ENCODE results near the gene P3H3. TPM values are rescaled to one million over a fixed set of nuclear protein-coding genes. Genes with fewer than 3 reads are reported as not detected.
"Not testable (repeated sequence)": the region's sequence is repeated elsewhere in the genome, so short reads cannot be mapped to it uniquely, and the experiment has no call there.

The P3H3 gene
- total RNA-seq, 1 donor from 2014 or later: 4.0 TPM

DNA sequence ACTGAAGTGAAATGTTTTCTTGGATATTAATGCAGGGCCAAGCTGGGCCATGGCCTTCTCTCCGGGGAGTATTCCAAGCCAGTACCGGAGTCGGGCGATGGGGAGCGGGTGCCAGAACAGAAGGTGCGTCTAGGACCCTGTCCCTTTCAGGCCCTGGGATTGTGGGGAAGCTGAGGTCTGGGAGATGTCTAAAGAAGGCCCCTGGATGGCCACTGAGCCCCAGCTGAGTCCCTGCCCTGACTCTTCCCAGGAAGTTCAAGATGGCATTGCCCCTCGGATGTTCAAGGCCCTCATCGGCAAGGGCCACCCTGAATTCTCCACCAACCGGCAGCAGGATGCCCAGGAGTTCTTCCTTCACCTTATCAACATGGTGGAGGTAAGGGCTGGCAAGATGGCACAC lies 31.9 kb downstream of the P3H3 start:
- Mint-ChIP-seq H3K27ac (no peak overlapping the region), H3K4me1 (ENCODE audit: low read depth) (no peaks in the 10 kb centered on the region), H3K36me3 (ENCODE audit: low read depth) (peaks cover 37% of the 10 kb centered on the region), H3K4me3 (no peak overlapping the region), H3K27me3 (ENCODE audit: insufficient read depth) (no peaks in the 10 kb centered on the region), H3K9me3 (no peaks in the 10 kb centered on the region)
- DNase-seq (ENCODE audit: low spot score): no peak
- intact Hi-C loops (cut with micrococcal nuclease): no loop called here

DNA sequence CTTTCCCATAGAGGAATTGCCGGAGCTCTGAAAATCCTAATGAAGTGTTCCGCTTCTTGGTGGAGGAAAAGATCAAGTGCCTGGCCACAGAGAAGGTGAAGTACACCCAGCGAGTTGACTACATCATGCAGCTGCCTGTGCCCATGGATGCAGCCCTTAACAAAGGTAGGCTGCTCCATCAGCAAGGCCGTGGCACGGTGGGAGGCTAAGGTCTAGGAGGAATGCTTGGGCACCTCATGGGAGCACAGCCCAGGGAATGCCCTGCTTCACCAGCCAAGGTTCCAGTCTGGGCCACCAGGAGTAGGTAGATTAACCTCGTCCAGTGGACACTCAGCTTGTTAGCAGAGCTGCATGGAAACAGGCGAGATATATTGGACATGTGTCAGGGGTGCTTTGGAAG lies 32.7 kb downstream of the P3H3 start:
- H3K4me3 Mint-ChIP-seq: no peak overlapping the region
- no peak for DNase-seq (ENCODE audit: low spot score)
- no peak overlapping the region for H3K27ac Mint-ChIP-seq
- no peaks in the 10 kb centered on the region for H3K9me3 Mint-ChIP-seq
- peaks cover 40% of the 10 kb centered on the region for H3K36me3 Mint-ChIP-seq (ENCODE audit: low read depth)
- no peaks in the 10 kb centered on the region for H3K4me1 Mint-ChIP-seq (ENCODE audit: low read depth)
- no peaks in the 10 kb centered on the region for H3K27me3 Mint-ChIP-seq (ENCODE audit: insufficient read depth)
- intact Hi-C loops (cut with micrococcal nuclease): no loop called here

DNA sequence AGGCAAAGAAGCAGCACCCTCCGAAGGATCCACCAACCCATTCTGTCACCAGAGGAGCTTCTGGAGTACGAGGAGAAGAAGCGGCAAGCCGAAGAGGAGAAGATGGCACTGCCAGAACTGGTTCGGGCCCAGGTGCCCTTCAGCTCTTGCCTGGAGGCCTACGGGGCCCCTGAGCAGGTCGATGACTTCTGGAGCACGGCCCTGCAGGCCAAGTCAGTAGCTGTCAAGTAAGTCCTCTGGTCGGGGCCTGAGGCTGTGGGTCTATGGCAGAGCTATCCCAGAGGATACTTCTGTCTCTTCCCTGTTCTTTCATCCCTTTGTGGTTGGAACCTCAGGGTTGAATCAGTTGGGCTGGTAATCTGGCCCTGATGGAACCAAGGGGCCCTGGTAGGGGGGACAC lies 33.2 kb downstream of the P3H3 start:
- Mint-ChIP-seq H3K36me3 (ENCODE audit: low read depth) (peaks cover 41% of the 10 kb centered on the region), H3K4me3 (no peak overlapping the region), H3K9me3 (no peaks in the 10 kb centered on the region), H3K27ac (no peak overlapping the region), H3K4me1 (ENCODE audit: low read depth) (peaks cover 2% of the 10 kb centered on the region), H3K27me3 (ENCODE audit: insufficient read depth) (no peaks in the 10 kb centered on the region)
- no peak for DNase-seq (ENCODE audit: low spot score)
- intact Hi-C loops (cut with micrococcal nuclease): no loop called here

DNA sequence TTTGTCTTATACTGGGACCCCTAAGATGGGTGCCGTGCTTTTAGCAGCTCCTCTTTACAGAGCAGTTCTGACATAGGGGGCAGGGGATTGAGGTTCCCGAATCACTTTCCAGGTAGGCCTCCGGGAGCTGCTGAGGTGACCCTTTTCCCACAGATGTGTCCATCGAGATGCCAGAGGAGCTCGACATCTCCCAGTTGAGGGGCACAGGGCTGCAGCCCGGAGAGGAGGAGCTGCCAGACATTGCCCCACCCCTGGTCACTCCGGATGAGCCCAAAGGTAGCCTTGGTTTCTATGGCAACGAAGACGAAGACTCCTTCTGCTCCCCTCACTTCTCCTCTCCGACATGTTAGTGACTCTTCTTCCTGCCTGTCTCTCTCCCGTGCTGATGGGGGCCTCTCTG lies 34.8 kb downstream of the P3H3 start:
- Mint-ChIP-seq H3K4me1 (ENCODE audit: low read depth) (peaks cover 10% of the 10 kb centered on the region), H3K27ac (no peak overlapping the region), H3K27me3 (ENCODE audit: insufficient read depth) (no peaks in the 10 kb centered on the region), H3K36me3 (ENCODE audit: low read depth) (peaks cover 37% of the 10 kb centered on the region), H3K4me3 (no peak overlapping the region), H3K9me3 (no peaks in the 10 kb centered on the region)
- DNase-seq (ENCODE audit: low spot score): no peak
- intact Hi-C loops (cut with micrococcal nuclease): no loop called here

DNA sequence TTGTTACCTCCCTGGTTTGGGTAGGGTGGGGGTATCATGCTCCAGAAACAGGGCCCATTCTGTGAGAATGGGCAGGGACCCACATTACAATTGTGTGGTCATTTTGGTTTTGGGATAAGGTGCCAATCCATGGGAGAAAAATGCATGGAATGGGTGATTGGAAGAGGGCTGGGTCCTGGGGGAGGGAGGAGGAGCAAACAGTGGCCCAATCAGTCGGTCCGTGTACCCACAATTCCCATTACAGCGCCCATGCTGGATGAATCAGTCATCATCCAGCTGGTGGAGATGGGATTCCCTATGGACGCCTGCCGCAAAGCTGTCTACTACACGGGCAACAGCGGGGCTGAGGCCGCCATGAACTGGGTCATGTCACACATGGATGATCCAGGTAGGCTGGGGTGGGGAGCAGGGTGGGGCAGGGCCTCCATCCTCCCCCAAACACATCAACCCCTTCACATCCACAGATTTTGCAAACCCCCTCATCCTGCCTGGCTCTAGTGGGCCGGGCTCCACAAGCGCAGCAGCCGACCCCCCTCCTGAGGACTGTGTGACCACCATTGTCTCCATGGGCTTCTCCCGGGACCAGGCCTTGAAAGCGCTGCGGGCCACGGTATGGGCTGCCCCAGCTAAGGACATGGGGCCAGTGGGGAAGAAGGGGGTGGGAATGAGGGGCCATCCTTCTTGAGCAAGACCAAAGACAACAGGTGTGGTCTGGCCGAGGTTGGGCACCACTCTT lies 35.5 kb downstream of the P3H3 start:
- intact Hi-C loops (cut with micrococcal nuclease): no loop called here

DNA sequence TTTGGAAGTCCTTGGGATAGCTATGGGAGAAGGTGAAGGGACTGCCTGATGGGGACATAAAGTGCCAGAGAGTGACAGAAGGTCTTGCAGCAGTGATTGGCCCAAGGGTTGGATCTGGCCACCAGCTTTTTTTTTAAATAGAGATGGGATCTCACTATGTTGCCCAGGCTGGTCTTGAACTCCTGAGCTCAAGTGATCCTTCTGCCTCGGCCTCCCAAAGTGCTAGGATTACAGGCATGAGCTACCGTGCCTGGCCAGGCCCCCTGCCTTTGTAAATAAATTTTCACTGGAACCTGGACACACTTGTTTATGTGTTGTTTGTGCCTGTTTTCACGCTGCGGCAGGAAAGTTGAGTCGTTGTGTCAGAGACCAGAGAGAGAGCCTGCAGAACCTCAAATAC lies 37.1 kb downstream of the P3H3 start:
- Mint-ChIP-seq H3K4me1 (ENCODE audit: low read depth) (peaks cover 30% of the 10 kb centered on the region), H3K36me3 (ENCODE audit: low read depth) (peaks cover 60% of the 10 kb centered on the region)
- H3K9me3 Mint-ChIP-seq; H3K27me3 Mint-ChIP-seq (ENCODE audit: insufficient read depth); H3K27ac Mint-ChIP-seq; DNase-seq (ENCODE audit: low spot score); H3K4me3 Mint-ChIP-seq: not testable (repeated sequence)
- intact Hi-C loops (cut with micrococcal nuclease): loop anchor here (5.0 kb wide), 3 partner anchors 73 to 258 kb away; partner anchors contain the start of genes CHD4 and ING4

More for the DNA sequence above, 35.5 kb downstream of the P3H3 start:
- H3K4me1 Mint-ChIP-seq (ENCODE audit: low read depth): peaks cover 15% of the 10 kb centered on the region
- no peak for DNase-seq (ENCODE audit: low spot score)
- peaks cover 44% of the 10 kb centered on the region for H3K36me3 Mint-ChIP-seq (ENCODE audit: low read depth)
- H3K9me3 Mint-ChIP-seq: no peaks in the 10 kb centered on the region
- no peaks in the 10 kb centered on the region for H3K27me3 Mint-ChIP-seq (ENCODE audit: insufficient read depth)
- H3K27ac Mint-ChIP-seq: no peak overlapping the region
- H3K4me3 Mint-ChIP-seq: no peak overlapping the region

DNA sequence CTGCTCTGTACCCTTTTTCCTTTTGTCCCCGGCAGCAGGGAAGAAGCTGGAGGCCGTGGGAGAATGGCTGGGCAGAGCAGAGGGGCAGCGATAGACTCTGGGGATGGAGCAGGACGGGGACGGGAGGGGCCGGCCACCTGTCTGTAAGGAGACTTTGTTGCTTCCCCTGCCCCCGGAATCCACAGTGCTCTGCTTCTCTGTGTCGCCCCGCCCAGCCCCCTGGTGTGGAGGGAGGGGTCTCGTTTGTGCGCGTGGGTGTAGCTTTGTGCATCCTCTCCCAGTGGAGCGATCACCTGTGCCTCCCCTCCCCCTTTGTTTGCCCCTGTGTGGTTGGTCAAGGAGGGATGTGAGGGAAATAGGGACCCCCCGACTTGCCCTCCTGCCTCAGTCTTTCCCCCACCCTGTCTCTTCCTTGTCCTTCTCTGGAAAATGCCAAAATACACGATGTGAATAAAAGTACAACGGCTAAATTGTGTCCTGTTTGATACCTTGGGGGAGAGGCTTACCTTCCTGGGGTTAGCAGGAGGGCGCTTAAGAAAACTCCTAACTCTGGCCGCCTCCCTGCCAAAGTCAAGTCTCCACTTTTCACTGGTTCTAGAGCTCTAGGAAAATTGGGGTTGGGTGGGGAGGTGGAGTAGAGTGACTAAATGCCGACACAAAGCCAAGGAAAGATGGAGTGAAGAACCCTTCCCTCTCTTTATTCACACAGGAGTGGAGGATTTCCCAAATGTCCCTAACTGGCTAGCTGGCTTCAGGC lies 38.1 kb downstream of the P3H3 start:
- intact Hi-C loops (cut with micrococcal nuclease): loop anchor here (5.0 kb wide), 3 partner anchors 74 to 259 kb away; partner anchors contain the start of genes CHD4 and ING4
- Mint-ChIP-seq H3K27ac (peak overlapping the region; percentile 40), H3K9me3 (no peaks in the 10 kb centered on the region), H3K27me3 (ENCODE audit: insufficient read depth) (no peaks in the 10 kb centered on the region), H3K4me3 (peak overlapping the region; percentile 95), H3K36me3 (ENCODE audit: low read depth) (peaks cover 61% of the 10 kb centered on the region), H3K4me1 (ENCODE audit: low read depth) (peaks cover 41% of the 10 kb centered on the region)
- no peak for DNase-seq (ENCODE audit: low spot score)

DNA sequence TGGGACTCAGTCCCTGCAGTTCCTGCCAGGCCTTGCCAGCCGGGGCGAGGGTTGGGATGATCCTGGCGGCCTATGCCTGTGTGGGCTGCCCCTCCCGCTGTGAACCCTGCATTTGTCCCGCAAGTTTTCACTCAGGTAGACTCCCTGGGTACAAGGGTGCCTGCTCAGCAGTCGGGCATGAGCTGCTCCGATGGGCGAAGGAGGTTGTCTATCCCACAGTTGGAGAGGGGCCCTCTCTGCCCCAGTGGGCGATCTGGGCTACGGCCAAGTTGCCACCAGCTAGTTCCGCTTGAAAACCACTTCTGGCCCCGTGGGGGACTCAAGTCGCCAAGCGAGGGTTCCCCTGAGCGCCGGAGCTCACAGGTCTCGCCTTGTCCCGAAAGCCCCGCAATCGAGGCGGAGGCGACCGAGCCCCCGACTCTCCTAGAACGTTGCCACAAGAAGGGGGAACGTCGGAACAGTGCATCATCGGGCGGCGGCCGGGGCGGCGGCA lies 38.8 kb downstream of the P3H3 start:
- no peaks in the 10 kb centered on the region for H3K9me3 Mint-ChIP-seq
- intact Hi-C loops (cut with micrococcal nuclease): loop anchor here (1.0 to 5.0 kb wide), 6 partner anchors 15 to 260 kb away; partner anchors contain the start of genes CHD4, ING4, LPCAT3 and MLF2
- peak overlapping the region; percentile 95 for H3K4me3 Mint-ChIP-seq
- H3K4me1 Mint-ChIP-seq (ENCODE audit: low read depth): peaks cover 47% of the 10 kb centered on the region
- peaks cover 66% of the 10 kb centered on the region for H3K36me3 Mint-ChIP-seq (ENCODE audit: low read depth)
- no peaks in the 10 kb centered on the region for H3K27me3 Mint-ChIP-seq (ENCODE audit: insufficient read depth)
- no peak for DNase-seq (ENCODE audit: low spot score)
- H3K27ac Mint-ChIP-seq: peak overlapping the region; percentile 99

DNA sequence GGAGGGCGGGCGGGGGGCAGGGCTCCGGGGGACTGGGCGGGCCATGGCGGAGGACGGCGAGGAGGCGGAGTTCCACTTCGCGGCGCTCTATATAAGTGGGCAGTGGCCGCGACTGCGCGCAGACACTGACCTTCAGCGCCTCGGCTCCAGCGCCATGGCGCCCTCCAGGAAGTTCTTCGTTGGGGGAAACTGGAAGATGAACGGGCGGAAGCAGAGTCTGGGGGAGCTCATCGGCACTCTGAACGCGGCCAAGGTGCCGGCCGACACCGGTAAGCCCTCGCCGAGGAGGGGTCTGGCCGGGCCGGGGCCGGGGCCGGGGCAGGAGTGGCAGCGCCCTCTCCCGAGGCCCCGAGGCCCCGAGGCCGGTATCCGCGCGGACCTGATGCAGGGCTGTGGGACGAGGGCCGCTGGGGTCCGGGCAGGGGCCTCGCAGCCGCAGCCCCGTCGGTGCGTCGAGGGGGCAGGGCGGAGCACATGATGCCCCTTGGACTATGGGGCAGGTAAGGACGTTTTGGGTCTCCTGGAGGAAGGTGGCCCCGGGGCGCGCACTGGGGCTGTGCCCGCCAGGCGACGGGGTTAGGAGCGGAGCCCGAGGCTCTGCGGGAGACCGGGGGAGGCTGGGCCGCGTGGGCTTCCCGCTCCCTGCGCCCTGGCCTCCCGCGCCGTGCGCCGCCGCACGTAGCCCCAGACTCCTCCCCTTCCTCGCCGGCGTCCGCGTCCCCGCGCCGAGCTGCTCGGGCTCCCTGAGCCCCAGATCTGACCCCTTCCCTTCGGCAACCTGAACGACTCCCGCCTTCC lies 39.4 kb downstream of the P3H3 start, which contains the start of gene TPI1:
TPI1 (plus strand) TSS at position 119 of the 798 bp plus-strand sequence; CDS start at position 155, 36 bp downstream.
- no peaks in the 10 kb centered on the region for H3K9me3 Mint-ChIP-seq
- peak within 1 kb of the TSS; percentile 99 for H3K27ac Mint-ChIP-seq
- DNase-seq (ENCODE audit: low spot score): peak; percentile 75
- intact Hi-C loops (cut with micrococcal nuclease): loop anchor here (1.0 to 5.0 kb wide), 6 partner anchors 15 to 260 kb away; partner anchors contain the start of genes CHD4, ING4, LPCAT3 and MLF2
- H3K36me3 Mint-ChIP-seq (ENCODE audit: low read depth): peaks cover 65% of the 10 kb centered on the region
- no peaks in the 10 kb centered on the region for H3K27me3 Mint-ChIP-seq (ENCODE audit: insufficient read depth)
- peaks cover 53% of the 10 kb centered on the region for H3K4me1 Mint-ChIP-seq (ENCODE audit: low read depth)
- peak within 1 kb of the TSS; percentile 96 for H3K4me3 Mint-ChIP-seq

DNA sequence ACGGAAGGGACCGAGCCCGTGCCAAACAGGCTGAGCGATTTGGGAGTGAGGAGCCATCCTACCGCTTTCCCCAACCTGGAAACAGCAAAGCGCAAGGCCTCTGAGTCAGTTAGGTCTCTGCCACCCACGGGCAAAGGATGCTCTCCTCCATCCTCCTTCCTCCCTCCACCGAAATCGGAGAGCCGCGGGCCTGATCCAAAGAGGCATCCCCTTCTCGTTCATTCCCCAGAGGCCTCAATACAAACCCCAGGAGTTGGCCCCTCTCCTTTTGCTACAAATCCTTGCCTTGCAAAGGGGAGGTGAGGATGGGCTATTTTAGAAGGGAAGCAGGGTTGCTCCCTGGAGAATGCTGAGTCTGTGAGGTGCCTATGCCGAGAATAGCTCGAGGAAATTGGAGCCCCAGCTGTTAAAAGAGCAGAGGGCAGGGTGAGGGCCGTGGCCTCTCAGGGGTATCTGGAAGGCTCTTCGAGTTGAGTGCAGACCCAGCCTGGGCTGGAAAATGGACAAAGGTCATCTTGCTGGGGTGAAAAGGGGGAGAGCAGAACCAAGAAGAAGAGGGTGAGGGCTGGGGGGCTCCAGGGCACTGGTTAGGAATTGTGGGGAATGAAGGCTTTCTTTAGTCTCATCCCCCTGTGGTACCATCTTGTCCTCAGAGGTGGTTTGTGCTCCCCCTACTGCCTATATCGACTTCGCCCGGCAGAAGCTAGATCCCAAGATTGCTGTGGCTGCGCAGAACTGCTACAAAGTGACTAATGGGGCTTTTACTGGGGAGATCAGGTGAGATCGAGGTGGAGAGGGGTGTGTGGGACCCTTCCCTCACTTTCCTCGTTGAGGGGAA lies 40.2 kb downstream of the P3H3 start:
- H3K36me3 Mint-ChIP-seq (ENCODE audit: low read depth): peaks cover 62% of the 10 kb centered on the region
- H3K4me1 Mint-ChIP-seq (ENCODE audit: low read depth): peaks cover 57% of the 10 kb centered on the region
- intact Hi-C loops (cut with micrococcal nuclease): loop anchor here (1.0 to 5.0 kb wide), 4 partner anchors 70 to 261 kb away; partner anchors contain the start of genes CHD4 and ING4
- H3K27me3 Mint-ChIP-seq (ENCODE audit: insufficient read depth): no peaks in the 10 kb centered on the region
- no peak for DNase-seq (ENCODE audit: low spot score)
- H3K9me3 Mint-ChIP-seq: no peaks in the 10 kb centered on the region
- H3K4me3 Mint-ChIP-seq: peak overlapping the region; percentile 96
- H3K27ac Mint-ChIP-seq: peak overlapping the region; percentile 90

DNA sequence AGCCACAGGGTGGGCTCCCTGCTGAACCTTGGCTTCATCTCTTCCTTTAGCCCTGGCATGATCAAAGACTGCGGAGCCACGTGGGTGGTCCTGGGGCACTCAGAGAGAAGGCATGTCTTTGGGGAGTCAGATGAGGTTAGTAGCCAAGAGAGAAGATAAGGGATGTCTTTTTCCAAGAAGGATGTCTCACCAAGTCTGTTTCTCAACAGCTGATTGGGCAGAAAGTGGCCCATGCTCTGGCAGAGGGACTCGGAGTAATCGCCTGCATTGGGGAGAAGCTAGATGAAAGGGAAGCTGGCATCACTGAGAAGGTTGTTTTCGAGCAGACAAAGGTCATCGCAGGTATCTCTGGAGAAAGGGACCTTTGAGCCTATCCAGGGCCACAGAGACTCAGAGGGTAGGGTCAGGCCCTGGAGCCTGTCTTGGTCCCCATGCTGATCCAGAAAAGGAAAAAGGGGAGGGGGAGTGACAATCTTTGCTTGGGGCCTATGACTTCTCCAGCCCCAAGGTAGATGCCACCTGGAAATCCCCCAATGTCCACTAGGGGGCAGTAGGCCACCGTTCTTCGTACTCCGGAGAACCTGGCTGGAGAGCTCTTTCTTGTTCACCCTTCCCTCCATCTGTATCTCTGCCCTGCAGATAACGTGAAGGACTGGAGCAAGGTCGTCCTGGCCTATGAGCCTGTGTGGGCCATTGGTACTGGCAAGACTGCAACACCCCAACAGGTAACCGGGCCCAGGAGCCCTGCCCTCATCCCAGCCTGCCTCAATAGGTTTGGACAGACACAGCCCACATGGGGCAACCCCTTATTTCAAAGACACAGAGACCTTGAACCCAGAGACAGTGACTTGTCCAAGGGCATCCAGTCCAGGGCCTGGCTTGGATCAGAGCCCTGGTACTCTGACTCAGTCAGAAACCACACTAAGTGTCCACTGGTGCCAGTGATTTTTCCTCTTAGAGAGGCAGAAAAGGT lies 41.1 kb downstream of the P3H3 start:
- intact Hi-C loops (cut with micrococcal nuclease): loop anchor here (1.0 to 5.0 kb wide), 6 partner anchors 69 to 377 kb away; partner anchors contain the start of genes C1RL, CHD4, ING4 and MRPL51
- Mint-ChIP-seq H3K4me3 (peak overlapping the region; percentile 96), H3K9me3 (no peaks in the 10 kb centered on the region), H3K27me3 (ENCODE audit: insufficient read depth) (no peaks in the 10 kb centered on the region), H3K4me1 (ENCODE audit: low read depth) (peaks cover 62% of the 10 kb centered on the region), H3K27ac (peak overlapping the region; percentile 90), H3K36me3 (ENCODE audit: low read depth) (peaks cover 61% of the 10 kb centered on the region)
- peak; percentile 78 for DNase-seq (ENCODE audit: low spot score)
